Trophoblast cell (in vitro differentiated cells and primary cell): ENCODE data around the gene PFKFB3.
A peak's percentile ranks its signal among the peaks of the same experiment; 100 is the strongest.

ENCODE experiments used
- DNase-seq, 2 donors: peaks; one replicate each; pipeline ENCODE4 v3.0.0-alpha.2; 2016
- H2AFZ ChIP-seq: 2 replicates; pipeline ENCODE4 v1.6.1; 2013; ENCODE audit warnings: low read length, moderate library complexity, mild to moderate bottlenecking; ENCODE audit not compliant: insufficient read depth, poor library complexity
- H2AK5ac ChIP-seq: 2 replicates; pipeline ENCODE4 v1.6.1; 2013; ENCODE audit warnings: mild to moderate bottlenecking, low read length
- H2BK120ac ChIP-seq: 2 replicates; pipeline ENCODE4 v1.6.1; 2013; ENCODE audit warnings: low read length, mild to moderate bottlenecking, moderate library complexity; ENCODE audit not compliant: insufficient read depth, poor library complexity
- H2BK12ac ChIP-seq: 2 replicates; pipeline ENCODE4 v1.6.1; 2013; ENCODE audit warnings: mild to moderate bottlenecking, low read length, moderate library complexity
- H2BK5ac ChIP-seq: 2 replicates; pipeline ENCODE4 v1.6.1; 2013; ENCODE audit warnings: low read length, low read depth, moderate library complexity, mild to moderate bottlenecking; ENCODE audit not compliant: poor library complexity
- H3K14ac ChIP-seq: 2 replicates; pipeline ENCODE4 v1.6.1; 2013; ENCODE audit warnings: mild to moderate bottlenecking, low read length
- H3K18ac ChIP-seq: 2 replicates; pipeline ENCODE4 v1.6.1; 2013; ENCODE audit warnings: mild to moderate bottlenecking, low read length
- H3K23ac ChIP-seq: 2 replicates; pipeline ENCODE4 v1.6.1; 2013; ENCODE audit warnings: low read length
- H3K27ac ChIP-seq: 2 replicates; pipeline ENCODE4 v1.5.1; 2013; ENCODE audit warnings: low read depth, mild to moderate bottlenecking, inconsistent platforms, low read length, moderate library complexity
- H3K27me3 ChIP-seq: 2 replicates; pipeline ENCODE4 v1.6.1; 2013; ENCODE audit warnings: inconsistent platforms, mild to moderate bottlenecking, low read length, moderate library complexity; ENCODE audit not compliant: insufficient read depth
- H3K36me3 ChIP-seq, 2 experiments: 1 replicate in 1 of 2; 2 replicates in 1 of 2; pipeline ENCODE4 v1.6.1; 2013; ENCODE audit warnings: low read length in 2 of 2, mild to moderate bottlenecking in 2 of 2, moderate library complexity in 1 of 2; ENCODE audit not compliant: insufficient read depth in 2 of 2, control insufficient read depth in 1 of 2
- H3K4ac ChIP-seq: 2 replicates; pipeline ENCODE4 v1.6.1; 2013; ENCODE audit warnings: low read depth, mild to moderate bottlenecking, low read length, moderate library complexity
- H3K4me1 ChIP-seq, 2 experiments: 1 replicate in 1 of 2; 2 replicates in 1 of 2; pipeline ENCODE4 v1.6.1; 2013; ENCODE audit warnings: low read length in 2 of 2, mild to moderate bottlenecking in 2 of 2, moderate library complexity in 1 of 2; ENCODE audit not compliant: insufficient read depth in 2 of 2, control insufficient read depth in 1 of 2
- H3K4me2 ChIP-seq: 2 replicates; pipeline ENCODE4 v1.6.1; 2013; ENCODE audit warnings: inconsistent platforms, mild to moderate bottlenecking, low read length, moderate library complexity
- H3K4me3 ChIP-seq: 2 replicates; pipeline ENCODE4 v1.5.1; 2013; ENCODE audit warnings: mild to moderate bottlenecking, low read depth, low read length, inconsistent platforms
- H3K79me1 ChIP-seq: one replicate; pipeline ENCODE4 v1.6.1; 2013; ENCODE audit warnings: low read length
- H3K79me2 ChIP-seq: 2 replicates; pipeline ENCODE4 v1.6.1; 2013; ENCODE audit warnings: low read length, mild to moderate bottlenecking; ENCODE audit not compliant: control insufficient read depth, insufficient read depth, poor library complexity
- H3K9ac ChIP-seq: 2 replicates; pipeline ENCODE4 v1.6.1; 2013; ENCODE audit warnings: mild to moderate bottlenecking, low read length
- H3K9me3 ChIP-seq: 2 replicates; pipeline ENCODE4 v1.6.1; 2013; ENCODE audit warnings: low read depth, mild to moderate bottlenecking, control low read depth, inconsistent platforms, low read length; ENCODE audit not compliant: insufficient read depth
- H4K12ac ChIP-seq: 2 replicates; pipeline ENCODE4 v1.6.1; 2013; ENCODE audit warnings: low read depth, mild to moderate bottlenecking, low read length, moderate library complexity
- H4K8ac ChIP-seq: 2 replicates; pipeline ENCODE4 v1.6.1; 2013; ENCODE audit warnings: low read depth, mild to moderate bottlenecking, low read length, moderate library complexity
- H4K91ac ChIP-seq: one replicate; pipeline ENCODE4 v1.6.1; 2013; ENCODE audit warnings: low read depth, mild to moderate bottlenecking, low read length, moderate library complexity
- WGBS: extraction: QIAGEN DNeasy Blood & Tissue Kit; methylation state at CpG from one replicate; pipeline ENCODE4 v1.1.7; 2013; ENCODE audit warnings: missing lambda C conversion rate; ENCODE audit not compliant: insufficient read length, insufficient coverage; ENCODE audit errors: extremely low coverage; 5-methylcytosine and 5-hydroxymethylcytosine counted together

Gene PFKFB3

DNA sequence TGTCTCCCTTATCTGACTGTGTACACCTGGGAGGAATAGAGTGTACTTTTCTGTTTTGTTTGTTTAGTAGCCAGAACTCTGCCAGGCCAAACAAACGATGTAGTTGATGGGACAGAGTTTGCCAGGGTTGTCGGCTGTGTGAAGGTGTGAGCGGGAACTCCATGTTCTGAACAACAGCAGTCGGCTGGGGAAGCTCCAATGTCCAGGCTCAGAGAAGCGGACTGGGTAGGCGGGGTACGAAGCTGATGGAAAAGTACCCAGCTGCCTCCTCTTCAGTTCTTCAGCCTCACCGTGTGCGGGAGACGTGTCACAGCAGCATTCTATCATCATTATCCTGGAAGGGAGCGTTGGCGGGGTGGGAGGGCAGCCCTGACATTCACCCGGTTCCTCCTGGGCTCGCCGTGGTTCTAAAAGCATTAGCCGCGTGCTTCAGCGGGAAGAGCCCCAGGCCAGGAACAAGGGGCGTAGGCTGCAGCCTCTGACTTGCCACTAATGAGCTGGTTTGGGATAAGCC lies 52.9 kb downstream of the PFKFB3 start:
- no peaks in the 10 kb centered on the region for H3K27me3 ChIP-seq
- H2AK5ac ChIP-seq = no peak overlapping the region
- WGBS = no CpG with 5 or more reads among the region's 19 CpGs
- H3K4me2 ChIP-seq = no peak overlapping the region
- H2BK120ac ChIP-seq = no peak overlapping the region
- H3K36me3 ChIP-seq = no peaks in the 10 kb centered on the region
- no peaks in the 10 kb centered on the region for H3K9me3 ChIP-seq
- no peak for DNase-seq
- H3K4me3 ChIP-seq = no peak overlapping the region
- H3K4ac ChIP-seq = no peak overlapping the region
- no peak overlapping the region for H3K27ac ChIP-seq
- no peaks in the 10 kb centered on the region for H3K79me2 ChIP-seq
- no peaks in the 10 kb centered on the region for H3K4me1 ChIP-seq
- H2BK5ac ChIP-seq = no peak overlapping the region
- no peak overlapping the region for H3K9ac ChIP-seq
- H4K12ac ChIP-seq = no peak overlapping the region
- no peak overlapping the region for H3K18ac ChIP-seq
- no peak overlapping the region for H2BK12ac ChIP-seq
- H3K23ac ChIP-seq = no peak overlapping the region
- H2AFZ ChIP-seq = no peak overlapping the region
- no peaks in the 10 kb centered on the region for H3K79me1 ChIP-seq
- H4K8ac ChIP-seq = no peak overlapping the region
- no peak overlapping the region for H3K14ac ChIP-seq
- no peak overlapping the region for H4K91ac ChIP-seq

DNA sequence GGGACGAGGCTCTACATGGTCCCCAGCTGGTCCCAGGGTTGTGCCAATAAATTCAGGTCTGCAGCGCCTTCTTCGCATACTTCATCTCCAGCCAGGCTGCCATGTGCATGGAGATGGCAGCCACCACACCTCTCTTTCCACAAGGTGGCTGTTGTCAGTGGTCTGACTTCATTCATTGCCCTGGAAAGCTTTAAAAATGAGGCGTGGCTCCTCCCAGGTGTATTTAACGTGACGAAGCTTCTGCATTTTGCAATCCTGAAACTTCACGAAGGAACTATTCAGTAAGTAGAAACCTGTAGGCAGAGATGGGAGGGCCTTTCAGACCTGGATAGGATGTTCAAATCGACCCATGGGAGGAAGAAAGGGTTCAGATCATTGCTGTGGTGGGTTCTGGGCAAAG lies 53.7 kb downstream of the PFKFB3 start:
- H2BK12ac ChIP-seq = no peak overlapping the region
- H4K12ac ChIP-seq = no peak overlapping the region
- no peak overlapping the region for H3K27ac ChIP-seq
- no peaks in the 10 kb centered on the region for H3K4me1 ChIP-seq
- no peak overlapping the region for H3K9ac ChIP-seq
- H3K4ac ChIP-seq = no peak overlapping the region
- no peak overlapping the region for H2BK120ac ChIP-seq
- no peaks in the 10 kb centered on the region for H3K79me1 ChIP-seq
- H4K91ac ChIP-seq = no peak overlapping the region
- no peak overlapping the region for H3K18ac ChIP-seq
- H3K27me3 ChIP-seq = no peaks in the 10 kb centered on the region
- H2BK5ac ChIP-seq = no peak overlapping the region
- H3K4me3 ChIP-seq = no peak overlapping the region
- peak in 1 of 2 donors; percentile 56 for DNase-seq
- no peaks in the 10 kb centered on the region for H3K79me2 ChIP-seq
- WGBS = no CpG with 5 or more reads among the region's 8 CpGs
- H3K9me3 ChIP-seq = no peaks in the 10 kb centered on the region
- no peak overlapping the region for H3K23ac ChIP-seq
- no peaks in the 10 kb centered on the region for H3K36me3 ChIP-seq
- H2AK5ac ChIP-seq = no peak overlapping the region
- H3K4me2 ChIP-seq = no peak overlapping the region
- no peak overlapping the region for H4K8ac ChIP-seq
- H2AFZ ChIP-seq = no peak overlapping the region
- no peak overlapping the region for H3K14ac ChIP-seq

DNA sequence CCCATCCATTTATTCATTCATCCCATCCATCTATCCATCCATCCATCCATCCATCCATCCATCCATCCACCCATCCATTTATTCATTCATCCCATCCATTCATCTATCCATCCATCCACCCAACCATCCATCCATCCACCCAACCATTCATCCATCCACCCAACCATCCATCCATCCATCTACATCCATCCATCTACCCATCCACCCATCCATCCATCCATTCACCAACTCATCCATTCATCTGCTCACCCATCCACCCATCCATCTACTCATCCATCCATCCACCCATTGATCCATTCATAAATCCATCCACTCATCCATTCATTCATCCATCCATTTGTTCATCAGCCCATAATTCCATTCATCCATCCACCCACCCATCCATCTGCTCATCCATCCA lies 56.4 kb downstream of the PFKFB3 start:
- DNase-seq = no peak
- no peak overlapping the region for H2BK120ac ChIP-seq
- no peak overlapping the region for H3K27ac ChIP-seq
- H3K4me1 ChIP-seq = no peaks in the 10 kb centered on the region
- H3K23ac ChIP-seq = no peak overlapping the region
- peaks cover 2% of the 10 kb centered on the region for H3K9me3 ChIP-seq
- H3K27me3 ChIP-seq = no peaks in the 10 kb centered on the region
- H2AK5ac ChIP-seq = no peak overlapping the region
- H3K4me3 ChIP-seq = no peak overlapping the region
- H3K9ac ChIP-seq = no peak overlapping the region
- H3K18ac ChIP-seq = no peak overlapping the region
- no peak overlapping the region for H4K8ac ChIP-seq
- no peak overlapping the region for H4K12ac ChIP-seq
- no peak overlapping the region for H2BK5ac ChIP-seq
- H3K79me1 ChIP-seq = no peaks in the 10 kb centered on the region
- H3K79me2 ChIP-seq = no peaks in the 10 kb centered on the region
- no peak overlapping the region for H3K4me2 ChIP-seq
- H3K14ac ChIP-seq = no peak overlapping the region
- no peak overlapping the region for H2BK12ac ChIP-seq
- H3K36me3 ChIP-seq = no peaks in the 10 kb centered on the region
- H4K91ac ChIP-seq = no peak overlapping the region
- H2AFZ ChIP-seq = no peak overlapping the region
- H3K4ac ChIP-seq = no peak overlapping the region

DNA sequence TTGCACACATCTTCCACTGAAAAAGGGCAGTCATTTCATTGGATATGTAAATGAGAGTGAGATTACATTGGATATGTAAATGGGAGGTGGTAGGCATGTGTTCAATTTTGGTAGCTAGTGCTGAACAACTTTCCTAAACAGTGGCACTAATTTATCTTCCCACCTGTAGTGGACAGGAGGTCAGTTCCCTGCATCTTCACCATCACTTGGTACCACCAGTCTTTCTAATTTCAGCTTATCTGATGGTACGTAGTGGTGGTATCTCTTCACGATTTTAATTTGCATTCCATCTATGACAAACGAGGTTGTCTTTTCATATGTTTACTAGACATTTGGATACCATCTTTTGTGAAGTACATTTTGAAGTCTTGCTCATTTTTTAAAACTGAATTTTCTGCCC lies 58.1 kb downstream of the PFKFB3 start:
- Histone ChIP-seq H3K79me1 (no peaks in the 10 kb centered on the region), H2BK5ac (no peak overlapping the region), H2BK120ac (no peak overlapping the region), H3K27me3 (no peaks in the 10 kb centered on the region), H3K9ac (no peak overlapping the region), H4K8ac (no peak overlapping the region), H3K79me2 (no peaks in the 10 kb centered on the region), H3K9me3 (peaks cover 2% of the 10 kb centered on the region), H4K12ac (no peak overlapping the region), H3K4me3 (no peak overlapping the region), H3K36me3 (no peaks in the 10 kb centered on the region), H3K14ac (no peak overlapping the region), H3K23ac (no peak overlapping the region), H3K4me1 (no peaks in the 10 kb centered on the region), H3K18ac (no peak overlapping the region), H3K27ac (no peak overlapping the region), H2BK12ac (no peak overlapping the region), H2AFZ (no peak overlapping the region), H4K91ac (no peak overlapping the region), H2AK5ac (no peak overlapping the region), H3K4ac (no peak overlapping the region), H3K4me2 (no peak overlapping the region)
- no peak for DNase-seq
- no CpG with 5 or more reads among the region's 3 CpGs for WGBS
